ENCODE results near the gene PRKCI.

DNA sequence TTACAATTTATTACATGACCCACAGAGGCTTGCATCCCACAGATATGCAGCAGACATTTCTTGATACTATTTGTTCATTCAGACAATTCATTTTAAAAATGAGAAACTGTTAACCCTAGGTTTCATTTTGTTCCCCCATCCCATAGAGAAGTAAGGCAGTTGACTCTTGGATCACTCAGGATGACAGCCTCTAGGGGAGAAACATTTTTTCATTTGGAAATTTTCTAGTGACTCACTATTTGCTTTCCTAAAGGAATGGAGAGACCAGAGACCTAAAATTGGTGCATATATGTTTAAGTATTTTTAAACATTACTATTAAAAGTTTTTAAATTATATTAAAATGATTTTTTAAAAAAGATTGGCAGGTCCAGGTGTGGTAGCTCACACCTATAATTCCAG, 21.2 kb upstream of the PRKCI start:
- TF ChIP-seq, protein P1, sequence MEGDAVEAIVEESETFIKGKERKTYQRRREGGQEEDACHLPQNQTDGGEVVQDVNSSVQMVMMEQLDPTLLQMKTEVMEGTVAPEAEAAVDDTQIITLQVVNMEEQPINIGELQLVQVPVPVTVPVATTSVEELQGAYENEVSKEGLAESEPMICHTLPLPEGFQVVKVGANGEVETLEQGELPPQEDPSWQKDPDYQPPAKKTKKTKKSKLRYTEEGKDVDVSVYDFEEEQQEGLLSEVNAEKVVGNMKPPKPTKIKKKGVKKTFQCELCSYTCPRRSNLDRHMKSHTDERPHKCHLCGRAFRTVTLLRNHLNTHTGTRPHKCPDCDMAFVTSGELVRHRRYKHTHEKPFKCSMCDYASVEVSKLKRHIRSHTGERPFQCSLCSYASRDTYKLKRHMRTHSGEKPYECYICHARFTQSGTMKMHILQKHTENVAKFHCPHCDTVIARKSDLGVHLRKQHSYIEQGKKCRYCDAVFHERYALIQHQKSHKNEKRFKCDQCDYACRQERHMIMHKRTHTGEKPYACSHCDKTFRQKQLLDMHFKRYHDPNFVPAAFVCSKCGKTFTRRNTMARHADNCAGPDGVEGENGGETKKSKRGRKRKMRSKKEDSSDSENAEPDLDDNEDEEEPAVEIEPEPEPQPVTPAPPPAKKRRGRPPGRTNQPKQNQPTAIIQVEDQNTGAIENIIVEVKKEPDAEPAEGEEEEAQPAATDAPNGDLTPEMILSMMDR (conservative IDR thresholded peaks at IDR 0.05; ENCODE audit: low read depth, low read length) = no peak
- TF ChIP-seq EZH2phosphoT487 (IDR thresholded peaks at IDR 0.05; ENCODE audit: borderline replicate concordance, low read length) = no peak
